HG03045 (cell line): ENCODE results near the gene MAPK8IP2.

Source experiments
- ATAC-seq: cut with Tn5 transposase; IDR thresholded peaks from one replicate; pipeline ENCODE4 v1.9.1; 2021; ENCODE audit warnings: mild to moderate bottlenecking, moderate library complexity; ENCODE audit not compliant: unreplicated experiment

Gene MAPK8IP2

GRCh38 chr22:50574383-50574755 is 26.2 kb upstream of the MAPK8IP2 start:
- no peak for ATAC-seq

GRCh38 chr22:50575426-50575941 is 25.1 kb upstream of the MAPK8IP2 start:
- ATAC-seq: no peak

GRCh38 chr22:50576070-50576469 is 24.5 kb upstream of the MAPK8IP2 start:
- ATAC-seq: no peak

- ATAC-seq: no peak
These were observed 23.5 kb upstream of the MAPK8IP2 start for GRCh38 chr22:50576806-50577696.

GRCh38 chr22:50577697-50577986 is 23.0 kb upstream of the MAPK8IP2 start:
- ATAC-seq: no peak

GRCh38 chr22:50577987-50578775 is 22.4 kb upstream of the MAPK8IP2 start, which contains the start of gene CPT1B:
Gene CPT1B (minus strand): TSS chr22:50578427. CDS start chr22:50577915, 512 bp downstream.
- ATAC-seq: no peak

- ATAC-seq: no peak
These were observed 21.8 kb upstream of the MAPK8IP2 start for GRCh38 chr22:50578776-50579310.

- no peak for ATAC-seq
These were observed 20.8 kb upstream of the MAPK8IP2 start for GRCh38 chr22:50579752-50580151.

GRCh38 chr22:50581031-50581949 is 19.3 kb upstream of the MAPK8IP2 start:
- no peak for ATAC-seq

GRCh38 chr22:50581950-50582492 is 18.6 kb upstream of the MAPK8IP2 start:
- ATAC-seq: peak; percentile 23

GRCh38 chr22:50582493-50583293 is 17.9 kb upstream of the MAPK8IP2 start, which contains the start of gene CHKB:
Gene CHKB (minus strand): TSS chr22:50582849. CDS start chr22:50582781, 68 bp downstream.
- ATAC-seq: peak; percentile 89

- ATAC-seq: peak; percentile 25
These were observed 17.2 kb upstream of the MAPK8IP2 start for GRCh38 chr22:50583294-50583861.

- no peak for ATAC-seq
These were observed 16.2 kb upstream of the MAPK8IP2 start for GRCh38 chr22:50584106-50585096.

GRCh38 chr22:50585238-50585637 is 15.4 kb upstream of the MAPK8IP2 start:
- no peak for ATAC-seq

GRCh38 chr22:50585781-50586180 is 14.8 kb upstream of the MAPK8IP2 start:
- no peak for ATAC-seq

GRCh38 chr22:50586416-50586815 is 14.2 kb upstream of the MAPK8IP2 start:
- ATAC-seq: no peak

GRCh38 chr22:50587407-50587806 is 13.2 kb upstream of the MAPK8IP2 start:
- no peak for ATAC-seq

- no peak for ATAC-seq
These were observed 5.4 kb upstream of the MAPK8IP2 start for GRCh38 chr22:50595189-50595588.
